Stimulated activated CD8-positive, alpha-beta memory T cell treated with anti-CD3 and anti-CD28 coated beads, Interleukin-7, amount 100 ng/mL, for 24 hours (primary cell): ENCODE data around the gene CYP4F3.
"Not testable (repeated sequence)": the region's sequence is repeated elsewhere in the genome, so short reads cannot be mapped to it uniquely, and the experiment has no call there.

Experiments used
- DNase-seq: peaks from one replicate; pipeline ENCODE4 v3.0.0-alpha.2; 2020; ENCODE audit warnings: low read depth

Gene CYP4F3

DNA sequence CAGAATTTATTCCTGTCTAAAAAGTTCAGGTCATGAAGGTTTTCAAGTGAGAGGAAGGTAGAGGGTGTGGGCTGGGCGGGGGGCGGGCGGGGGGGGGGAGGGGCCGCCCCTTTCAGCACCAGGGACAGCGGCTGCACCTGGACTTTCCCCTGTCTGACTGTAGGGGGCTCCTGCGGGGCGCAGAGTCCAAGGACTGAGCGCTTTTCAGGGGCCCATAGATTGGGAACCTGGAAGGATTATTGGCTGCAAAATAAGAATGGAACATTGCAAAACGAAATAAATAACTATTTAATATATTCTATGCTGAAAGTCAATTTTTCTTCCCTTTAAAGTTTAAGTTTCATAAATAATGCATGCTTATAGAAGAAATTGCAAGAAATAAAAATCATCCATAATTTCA lies 8.9 kb upstream of the CYP4F3 start:
- DNase-seq, result no peak

DNA sequence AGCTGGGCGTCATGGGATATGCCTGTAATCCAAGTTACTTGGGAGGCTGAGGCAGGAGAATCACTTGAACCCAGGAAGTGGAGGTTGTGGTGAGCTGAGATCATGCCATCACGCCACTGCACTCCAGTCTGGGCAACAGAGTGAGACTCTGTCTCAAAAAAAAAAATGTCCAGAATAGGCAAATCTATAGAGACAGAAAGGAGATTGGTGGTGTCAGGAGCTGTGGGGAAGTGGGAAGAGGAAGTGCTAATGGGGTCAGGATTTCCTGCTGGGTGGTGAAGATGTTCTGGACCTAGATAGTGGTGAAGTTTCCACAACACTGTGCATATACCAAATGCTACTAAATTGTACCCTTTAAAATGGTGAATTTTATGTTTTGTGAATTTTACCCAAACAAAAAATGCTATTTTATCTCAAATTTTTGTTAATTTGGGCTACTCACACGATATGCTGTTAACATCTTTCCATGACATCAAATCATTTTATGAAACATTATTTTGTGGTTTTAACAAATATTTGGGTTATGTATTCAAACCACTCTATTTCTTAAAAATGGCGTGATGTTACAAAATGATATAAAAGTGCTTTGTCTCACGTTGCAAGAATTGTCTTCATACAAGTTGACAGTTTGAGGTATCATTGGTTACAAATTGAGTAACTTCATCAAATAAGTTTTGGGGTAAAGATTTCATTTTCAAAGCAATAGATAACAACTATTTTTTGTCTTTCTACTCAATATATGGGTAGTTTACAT lies 7.4 kb upstream of the CYP4F3 start:
- DNase-seq, result no peak

DNA sequence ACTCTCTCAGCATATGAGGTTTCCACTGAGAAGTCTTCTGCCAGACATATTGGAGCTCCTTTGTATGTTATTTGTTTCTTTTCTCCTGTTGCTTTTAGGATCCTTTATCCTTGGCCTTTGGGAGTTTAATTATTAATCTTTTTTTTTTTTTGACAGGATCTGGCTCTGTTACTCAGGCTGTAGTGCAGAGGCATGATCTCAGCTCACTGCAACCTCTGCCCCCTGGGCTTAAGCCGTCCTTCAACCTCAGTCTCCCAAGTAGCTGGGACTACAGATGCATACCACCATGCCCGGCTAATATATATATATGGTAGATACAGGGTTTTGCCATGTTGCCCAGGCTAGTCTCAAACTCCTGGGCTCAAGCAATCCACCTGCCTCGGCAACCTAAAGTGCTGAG lies 6.6 kb upstream of the CYP4F3 start:
- DNase-seq, result no peak

DNA sequence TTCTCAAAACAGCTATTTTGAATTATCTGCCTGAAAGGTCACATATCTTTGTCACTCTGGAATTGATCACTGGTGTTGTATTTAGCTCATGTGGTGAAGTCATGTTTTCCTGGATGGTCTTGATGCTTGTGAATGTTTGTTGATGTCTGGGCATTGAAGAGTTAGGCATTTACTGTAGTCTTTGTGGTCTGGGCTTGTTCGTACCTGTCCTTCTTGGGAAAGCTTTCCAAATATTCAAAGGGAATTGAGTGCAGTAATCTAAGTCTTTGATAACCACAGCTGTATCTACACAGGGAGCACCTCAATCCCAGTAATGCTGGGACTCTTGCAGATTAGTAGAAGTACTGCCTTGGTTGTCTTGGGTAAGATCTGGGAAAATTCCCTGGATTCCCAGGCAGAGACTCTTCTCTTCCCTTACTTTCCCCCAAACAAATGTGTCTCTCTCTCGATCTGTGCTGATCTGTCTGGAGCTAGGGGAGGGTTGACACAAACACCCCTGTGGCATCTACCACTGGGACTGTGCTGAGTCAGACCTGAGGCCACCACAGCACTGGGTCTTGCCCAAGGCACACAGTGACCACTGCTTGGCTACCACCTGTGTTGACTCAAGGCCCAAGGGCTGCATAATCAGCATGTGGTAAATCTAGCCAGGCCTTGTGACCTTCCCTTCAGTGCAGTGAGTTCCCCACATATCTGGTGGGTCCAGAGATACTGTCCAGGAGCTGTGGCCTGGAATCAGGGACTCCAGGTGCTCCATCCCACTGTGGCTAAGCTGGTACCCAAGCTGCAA lies 5.5 kb upstream of the CYP4F3 start:
- DNase-seq, result no peak

DNA sequence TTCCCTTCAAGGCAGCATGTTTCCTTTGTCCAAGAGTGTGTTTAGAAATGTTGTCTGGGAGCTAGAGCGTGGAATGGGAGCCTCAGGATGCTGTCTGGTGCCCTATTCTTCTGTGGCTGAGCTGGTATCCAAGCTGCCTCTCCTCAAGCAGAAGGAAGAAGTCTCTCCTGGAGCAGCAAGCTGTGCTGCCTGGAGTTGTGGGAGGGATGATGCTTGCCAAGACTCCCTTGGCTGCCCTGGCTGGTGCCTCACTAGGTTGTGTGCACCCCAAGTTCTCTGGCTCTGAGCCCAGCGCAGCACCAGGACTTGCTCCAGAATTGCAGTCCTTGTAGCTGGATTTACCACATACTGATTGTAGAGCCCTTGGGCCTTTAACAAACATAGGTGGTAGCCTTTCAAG lies 4.7 kb upstream of the CYP4F3 start:
- DNase-seq, result no peak

DNA sequence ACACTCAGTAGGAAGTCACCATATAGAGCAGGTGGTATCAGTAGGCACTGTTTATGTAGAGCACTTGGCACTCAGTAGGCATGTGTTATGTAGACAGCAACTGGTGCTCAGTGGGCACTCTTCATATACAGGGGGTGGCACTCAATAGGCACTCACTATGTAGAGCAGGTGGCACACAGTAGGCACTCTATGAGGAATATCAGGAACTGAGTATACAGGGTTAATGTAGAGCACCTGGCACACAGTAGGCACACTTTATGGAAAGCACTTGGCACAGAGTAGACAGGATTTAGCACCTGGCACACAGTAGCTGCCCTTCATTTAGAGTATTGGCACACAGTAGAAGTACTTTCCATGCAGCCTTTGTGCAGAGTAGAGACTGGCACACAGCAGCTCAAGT lies 1.1 kb upstream of the CYP4F3 start:
- DNase-seq, result no peak

DNA sequence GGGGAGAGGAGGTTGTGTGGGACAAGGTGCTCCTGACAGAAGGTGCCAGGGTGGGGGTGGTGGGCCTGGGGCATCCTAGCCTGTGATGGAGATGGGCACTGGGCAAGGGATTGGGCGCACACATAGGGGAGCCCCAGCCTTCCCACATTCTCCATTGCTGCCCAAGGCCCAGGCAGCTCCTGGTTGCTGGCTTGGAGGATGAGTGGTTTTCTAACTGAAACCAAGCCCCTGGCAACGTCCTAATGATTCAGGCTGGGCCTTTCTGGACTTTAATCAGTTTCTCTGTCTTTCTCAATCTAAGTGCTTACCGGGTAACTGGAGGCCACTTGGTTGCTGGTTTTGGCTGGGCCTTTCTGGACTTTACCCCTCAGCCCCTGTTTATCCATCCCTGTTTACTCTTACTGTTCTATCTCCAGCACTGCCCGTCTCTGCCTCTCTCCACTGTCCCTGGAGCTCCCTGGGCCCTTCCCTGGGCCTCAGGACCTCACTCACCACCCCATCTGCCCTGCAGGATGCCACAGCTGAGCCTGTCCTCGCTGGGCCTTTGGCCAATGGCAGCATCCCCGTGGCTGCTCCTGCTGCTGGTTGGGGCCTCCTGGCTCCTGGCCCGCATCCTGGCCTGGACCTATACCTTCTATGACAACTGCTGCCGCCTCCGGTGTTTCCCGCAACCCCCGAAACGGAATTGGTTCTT lies 354 bp downstream of the CYP4F3 start:
- no peak for DNase-seq

DNA sequence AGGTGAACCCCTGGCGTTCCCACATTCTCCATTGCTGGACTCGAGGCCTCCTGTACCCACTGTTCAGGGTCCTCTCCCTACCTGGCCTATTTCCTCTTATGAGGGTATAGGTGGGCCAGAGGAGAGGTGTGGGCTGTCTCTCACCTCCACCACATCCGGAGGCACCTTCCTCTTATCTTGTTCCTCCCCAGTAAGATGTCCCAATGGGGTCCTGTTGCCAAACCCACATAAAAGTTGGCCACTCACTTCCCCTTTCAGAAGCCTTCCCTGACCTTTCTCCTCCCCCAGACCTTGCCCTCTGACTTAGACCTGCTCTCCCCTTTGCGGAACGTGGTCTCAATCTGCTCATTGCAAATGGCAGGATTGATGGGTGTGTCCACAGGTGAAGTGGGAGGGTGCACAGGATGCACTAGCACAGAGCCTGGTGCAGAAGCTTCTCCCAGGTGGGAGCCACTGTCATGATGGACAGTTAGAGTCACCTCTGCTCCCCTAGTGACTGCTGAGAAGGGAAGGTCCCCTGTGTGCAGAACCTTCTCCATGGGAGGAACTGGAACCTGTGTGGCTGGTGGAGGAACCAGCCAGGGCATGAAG lies 1.3 kb downstream of the CYP4F3 start:
- DNase-seq, result no peak

DNA sequence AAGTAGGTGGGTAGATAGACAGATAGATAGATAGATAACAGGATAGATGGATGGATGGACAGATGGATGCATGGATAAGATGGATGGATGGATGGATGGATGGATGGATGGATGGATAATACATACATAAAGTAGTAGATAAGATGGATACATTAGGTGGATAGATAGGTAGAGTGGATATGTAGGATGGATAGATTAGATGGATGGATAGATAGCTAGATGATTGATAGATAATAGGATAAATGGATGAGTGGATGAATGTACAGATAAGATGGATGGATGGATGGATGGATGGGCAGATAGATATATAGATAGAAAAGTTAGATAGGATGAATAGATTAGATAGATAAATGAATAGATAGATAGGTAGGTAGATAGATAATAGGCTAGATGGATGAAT lies 2.1 kb downstream of the CYP4F3 start:
- DNase-seq, result no peak

DNA sequence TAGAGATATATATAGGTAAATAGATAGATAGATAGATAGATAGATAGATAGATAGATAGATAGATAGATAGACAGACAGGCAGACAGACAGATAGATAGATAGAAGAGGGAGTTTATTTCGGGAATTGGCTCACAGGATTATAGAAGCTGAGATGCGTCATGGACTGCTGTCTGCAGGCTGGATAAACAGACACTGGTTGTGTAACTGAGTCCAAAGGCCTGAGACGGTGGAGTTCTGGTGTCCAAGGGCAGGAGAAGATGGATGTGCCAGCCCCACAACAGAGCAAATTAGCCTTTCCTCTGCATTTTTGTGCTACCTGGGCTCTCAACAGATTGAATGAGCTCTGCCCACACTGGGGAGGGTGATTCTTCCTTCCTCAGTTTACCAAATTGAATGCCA lies 2.7 kb downstream of the CYP4F3 start:
- no peak for DNase-seq

DNA sequence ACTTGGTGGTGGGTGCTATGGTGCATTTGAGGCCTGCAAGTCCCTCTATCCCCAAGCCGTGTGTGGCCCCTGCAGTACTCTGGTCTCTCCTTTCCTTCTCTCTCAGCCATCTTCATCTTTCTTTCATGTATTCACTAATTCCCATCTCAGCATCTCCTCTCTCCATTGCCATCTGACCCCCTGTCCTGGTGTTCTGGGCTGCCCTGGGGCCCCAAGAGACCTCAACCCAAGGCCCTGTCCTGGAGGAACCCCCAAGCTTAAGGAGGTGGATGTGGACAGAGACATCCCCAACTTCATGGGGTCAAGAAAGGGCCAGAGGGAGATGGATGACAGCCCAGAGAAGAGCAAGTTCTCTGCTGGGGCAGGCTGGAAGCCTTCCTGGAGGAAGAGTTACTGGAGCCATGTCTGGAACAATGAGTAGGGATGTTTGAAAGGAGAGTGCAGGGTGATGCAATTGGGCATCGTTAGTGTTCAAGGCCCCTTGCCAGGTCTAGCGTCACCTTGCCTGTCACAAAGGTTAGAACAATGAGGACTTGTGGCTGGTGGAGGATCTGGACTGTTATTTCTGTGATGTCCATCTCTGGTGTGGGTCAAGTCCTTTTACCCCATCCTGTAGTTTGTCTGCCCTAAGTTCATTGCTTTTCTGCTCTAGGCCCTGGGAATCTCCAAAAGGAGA lies 3.5 kb downstream of the CYP4F3 start:
- DNase-seq, result no peak

DNA sequence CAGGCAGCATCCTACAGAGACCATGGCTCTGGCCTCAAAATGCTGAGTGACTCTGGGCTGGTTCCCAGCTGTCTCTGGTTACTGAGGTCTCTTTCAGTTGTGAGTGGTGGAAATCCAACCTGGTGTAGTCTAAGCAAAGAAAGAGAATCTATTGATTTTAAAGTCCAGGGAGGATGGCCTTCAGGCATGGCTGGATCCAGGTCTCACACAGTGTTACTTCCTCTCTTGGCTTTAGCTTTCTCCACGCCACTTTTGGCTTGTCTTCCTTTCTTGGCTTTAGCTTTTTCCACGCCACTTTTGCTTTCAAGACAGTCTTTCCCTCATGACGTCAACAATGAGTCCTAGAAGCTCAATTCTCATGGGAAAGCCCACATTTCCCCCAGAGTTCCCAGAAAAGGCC lies 4.1 kb downstream of the CYP4F3 start:
- no peak for DNase-seq

DNA sequence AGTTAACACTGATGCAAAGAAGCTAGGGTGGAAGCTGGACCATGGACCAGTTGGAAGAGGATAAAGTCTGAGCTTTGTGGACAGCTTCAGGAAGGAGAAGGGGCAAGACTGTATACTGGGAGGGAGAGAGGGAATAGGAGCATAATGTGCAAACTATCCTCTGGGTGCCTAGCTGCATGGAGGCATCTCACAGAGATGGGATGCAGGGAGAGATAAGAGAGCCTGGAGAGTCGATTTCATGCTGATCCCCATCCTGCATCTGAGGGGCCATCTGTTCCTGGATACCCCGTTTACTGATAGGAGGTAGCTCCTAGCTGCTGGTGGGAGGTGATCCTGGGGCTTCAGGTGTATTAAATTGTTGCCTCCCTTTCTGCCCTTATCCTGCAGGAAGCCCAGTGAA lies 8.8 kb downstream of the CYP4F3 start:
- DNase-seq, result no peak

DNA sequence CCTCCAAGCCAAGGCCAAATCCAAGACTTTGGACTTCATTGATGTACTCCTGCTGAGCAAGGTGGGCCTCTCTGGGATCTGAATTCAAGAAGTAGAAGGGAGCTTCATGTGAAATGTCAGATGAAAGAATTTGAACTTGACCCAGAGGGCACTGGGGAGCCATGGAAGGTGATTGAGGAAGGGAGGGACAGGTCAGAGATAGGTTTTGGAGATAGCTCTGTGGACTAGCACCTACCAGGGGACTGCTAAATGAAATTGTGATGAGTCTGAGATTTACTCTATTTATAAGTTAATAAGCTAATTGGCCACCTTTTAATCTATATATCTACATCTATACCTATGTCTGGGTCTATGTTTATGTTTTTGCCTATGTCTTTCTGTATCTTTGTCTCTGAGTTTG lies 9.4 kb downstream of the CYP4F3 start:
- DNase-seq, result not testable (repeated sequence)

DNA sequence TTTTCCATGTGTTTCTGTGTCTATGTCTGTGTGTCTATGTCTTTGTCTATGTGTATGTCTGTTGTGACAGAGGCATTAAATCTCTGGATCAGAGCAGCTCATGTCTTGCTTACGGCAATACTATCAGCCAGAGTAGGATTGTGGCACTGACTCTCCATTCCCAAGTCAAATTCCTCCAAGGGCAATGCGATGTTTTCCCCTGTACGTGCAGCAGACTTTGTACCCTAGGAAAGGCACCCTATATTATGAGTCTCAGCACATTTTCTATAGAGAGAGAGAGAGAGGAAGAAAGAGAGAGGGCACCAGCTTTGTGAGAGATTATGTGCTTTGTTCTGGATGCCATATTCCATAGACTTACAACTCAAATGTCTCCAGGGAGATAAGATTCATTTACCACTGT lies 11.1 kb downstream of the CYP4F3 start:
- DNase-seq, result no peak

DNA sequence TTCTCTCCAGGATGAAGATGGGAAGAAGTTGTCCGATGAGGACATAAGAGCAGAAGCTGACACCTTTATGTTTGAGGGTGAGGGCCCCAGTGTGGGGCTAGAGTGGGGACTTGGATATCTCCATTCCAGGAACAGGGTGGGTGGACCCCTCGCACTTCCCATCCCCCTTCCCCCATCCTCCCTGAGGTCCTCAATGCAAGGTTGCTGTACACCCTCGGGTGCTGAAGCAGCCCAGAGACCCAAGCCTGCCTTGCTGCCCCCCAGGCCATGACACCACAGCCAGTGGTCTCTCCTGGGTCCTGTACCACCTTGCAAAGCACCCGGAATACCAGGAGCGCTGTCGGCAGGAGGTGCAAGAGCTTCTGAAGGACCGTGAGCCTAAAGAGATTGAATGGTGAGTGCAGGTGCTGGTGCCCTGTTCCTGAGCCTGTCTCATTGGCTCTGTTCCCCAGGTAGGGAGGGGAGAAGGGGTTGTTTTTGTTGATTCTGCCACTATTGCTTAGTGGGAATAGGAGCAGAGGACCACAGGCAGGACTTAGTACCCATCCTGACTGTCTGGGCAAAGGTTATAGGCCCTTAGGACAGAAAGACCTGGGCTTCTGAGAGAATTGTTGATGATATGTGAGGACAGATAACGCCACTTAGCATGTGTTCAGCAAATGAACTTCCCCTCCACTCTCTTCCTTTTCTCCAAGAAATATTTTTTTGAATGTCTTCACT lies 12.0 kb downstream of the CYP4F3 start:
- DNase-seq, result no peak

DNA sequence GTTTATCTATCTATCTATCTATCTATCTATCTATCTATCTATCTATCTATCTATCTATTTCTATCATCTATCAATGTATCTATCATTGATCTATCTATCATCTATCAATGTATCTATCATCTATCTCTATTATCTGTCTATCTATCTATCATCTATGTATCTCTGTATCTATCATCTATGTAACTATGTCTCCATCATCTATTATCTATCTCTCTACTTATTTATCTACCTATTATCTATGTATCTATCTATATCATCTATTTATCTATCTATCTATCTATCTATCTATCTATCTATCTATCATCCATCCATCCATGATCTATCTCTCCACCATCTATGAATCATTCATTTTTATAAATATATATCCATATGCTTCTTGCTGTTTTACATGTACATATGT lies 15.8 kb downstream of the CYP4F3 start:
- no peak for DNase-seq

DNA sequence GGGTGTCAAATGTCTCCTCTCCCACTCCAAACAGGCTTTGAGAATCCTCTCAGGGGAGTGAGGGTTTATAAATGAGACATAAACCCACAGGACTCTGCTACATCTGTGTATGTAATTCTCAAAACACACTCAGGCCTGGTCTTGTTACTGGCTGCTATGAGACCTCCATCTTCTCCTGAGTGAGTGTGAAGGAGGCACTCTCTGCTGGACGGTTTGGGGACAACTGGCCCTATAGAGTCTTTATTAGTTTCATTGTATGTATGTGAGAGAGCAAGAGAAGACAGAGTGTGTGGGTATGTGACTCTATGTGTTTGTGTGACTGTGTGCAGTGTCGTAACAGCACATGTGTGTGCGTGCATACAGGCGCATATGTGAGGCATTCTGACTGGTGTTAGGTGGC lies 22.6 kb downstream of the CYP4F3 start:
- DNase-seq, result no peak

DNA sequence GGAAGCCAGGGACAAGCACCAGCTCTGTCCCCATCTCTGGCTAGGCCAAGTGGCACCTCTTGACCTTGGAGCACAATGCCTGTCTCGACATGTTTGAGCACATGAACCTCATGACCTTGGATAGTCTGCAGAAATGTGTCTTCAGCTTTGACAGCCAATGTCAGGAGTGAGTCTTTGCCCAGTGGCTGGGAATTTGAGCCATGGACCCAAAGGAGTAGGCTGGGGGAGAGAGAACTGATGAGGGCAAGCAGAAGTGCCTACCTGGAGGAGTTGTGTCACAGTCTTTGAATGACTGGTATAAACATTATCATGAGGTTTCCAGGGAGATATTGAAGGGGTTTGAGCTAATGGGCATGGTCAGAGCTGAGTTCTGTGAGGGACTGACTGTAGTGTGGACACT lies 25.5 kb downstream of the CYP4F3 start:
- no peak for DNase-seq

DNA sequence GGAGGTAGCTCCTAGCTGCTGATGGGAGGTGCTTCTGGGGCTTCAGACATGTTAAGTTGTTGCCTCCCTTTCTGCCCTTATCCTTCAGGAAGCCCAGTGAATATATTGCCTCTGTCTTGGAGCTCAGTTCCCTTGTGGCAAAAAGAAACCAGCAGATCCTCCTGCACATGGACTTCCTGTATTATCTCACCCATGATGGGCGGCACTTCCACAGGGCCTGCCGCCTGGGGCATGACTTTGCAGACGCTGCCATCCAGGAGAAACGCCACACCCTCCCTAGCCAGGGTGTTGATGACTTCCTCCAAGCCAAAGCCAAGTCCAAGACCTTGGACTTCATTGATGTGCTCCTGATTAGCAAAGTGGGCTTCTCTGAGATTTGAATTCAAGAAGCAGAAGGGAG lies 26.2 kb downstream of the CYP4F3 start:
- no peak for DNase-seq

DNA sequence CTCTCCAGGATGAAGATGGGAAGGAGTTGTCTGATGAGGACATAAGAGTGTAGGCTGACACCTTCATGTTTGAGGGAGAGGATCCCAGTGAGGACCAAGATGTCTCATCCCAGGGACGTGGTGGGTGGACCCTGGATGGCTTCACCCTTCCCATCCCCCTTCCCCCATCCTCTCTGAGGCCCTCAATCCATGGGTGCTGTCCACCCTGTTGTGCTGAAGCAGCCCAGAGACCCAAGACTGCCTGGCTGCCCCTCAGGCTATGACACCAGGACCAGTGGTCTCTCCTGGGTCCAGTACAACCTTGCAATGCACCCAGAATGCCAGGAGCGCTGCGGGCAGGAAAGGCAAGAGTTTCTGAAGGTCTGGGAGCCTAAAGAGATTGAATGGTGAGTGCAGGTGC lies 28.7 kb downstream of the CYP4F3 start:
- no peak for DNase-seq

DNA sequence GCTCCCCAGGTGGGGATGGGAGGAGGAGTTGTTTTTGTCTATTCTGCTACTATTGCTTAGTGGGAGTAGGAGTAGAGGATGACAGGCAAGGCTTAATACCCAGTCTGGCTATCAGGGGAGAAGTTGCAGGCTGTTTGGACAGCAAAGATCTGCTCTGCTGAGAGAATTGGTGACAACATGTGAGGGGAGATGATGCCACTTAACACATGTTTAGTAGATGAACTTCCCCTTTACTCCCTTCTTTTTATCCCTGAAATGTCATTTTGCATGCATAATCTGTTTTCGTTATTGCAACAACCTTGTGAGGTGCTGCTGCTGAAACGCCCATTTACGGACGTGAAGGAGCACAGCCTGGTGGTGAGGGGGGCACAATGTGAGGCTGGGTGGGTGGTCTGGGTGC lies 29.2 kb downstream of the CYP4F3 start:
- DNase-seq, result no peak
